Type B pancreatic cell (in vitro differentiated cells): Measurements from ENCODE around the gene WFIKKN2. TPM values are rescaled to one million over a fixed set of nuclear protein-coding genes. Genes with fewer than 3 reads are reported as not detected.
"Not testable (repeated sequence)": the region's sequence is repeated elsewhere in the genome, so short reads cannot be mapped to it uniquely, and the experiment has no call there.

ENCODE experiments used
- DNase-seq: peaks from one replicate; pipeline ENCODE4 v3.0.0; 2021; ENCODE audit warnings: mixed read lengths; ENCODE audit not compliant: unreplicated experiment; ENCODE audit errors: extremely low spot score
- H3K27ac Mint-ChIP-seq: 2 replicates; pipeline ENCODE4 v1.8.0; 2021; ENCODE audit warnings: mild to moderate bottlenecking, mixed read lengths
- H3K27me3 Mint-ChIP-seq: 2 replicates; pipeline ENCODE4 v1.8.0; 2021; ENCODE audit warnings: mixed read lengths
- H3K36me3 Mint-ChIP-seq: 2 replicates; pipeline ENCODE4 v1.8.0; 2021; ENCODE audit warnings: mixed read lengths
- H3K4me1 Mint-ChIP-seq: one replicate; pipeline ENCODE4 v1.8.0; 2021; ENCODE audit warnings: mixed read lengths; ENCODE audit not compliant: unreplicated experiment
- H3K4me3 Mint-ChIP-seq: 2 replicates; pipeline ENCODE4 v1.8.0; 2021; ENCODE audit warnings: mild to moderate bottlenecking, mixed read lengths
- H3K9me3 Mint-ChIP-seq: 2 replicates; pipeline ENCODE4 v1.8.0; 2021; ENCODE audit warnings: mixed read lengths
- total RNA-seq: library from RNA; stranded (reverse); gene quantifications from 2 replicates; pipeline ENCODE4 v1.2.1, GENCODE V29; 2021; ENCODE audit warnings: low replicate concordance
- TF ChIP-seq, protein P1 (sequence below): fragments of 200-600 bp; sonication (generic); conservative IDR thresholded peaks from 2 replicates; pipeline ENCODE4 v1.5.0; 2021; ENCODE audit warnings: antibody characterized with exemption, mild to moderate bottlenecking

Gene WFIKKN2
- total RNA-seq, 1 donor from 2014 or later, result 1.7 TPM

DNA sequence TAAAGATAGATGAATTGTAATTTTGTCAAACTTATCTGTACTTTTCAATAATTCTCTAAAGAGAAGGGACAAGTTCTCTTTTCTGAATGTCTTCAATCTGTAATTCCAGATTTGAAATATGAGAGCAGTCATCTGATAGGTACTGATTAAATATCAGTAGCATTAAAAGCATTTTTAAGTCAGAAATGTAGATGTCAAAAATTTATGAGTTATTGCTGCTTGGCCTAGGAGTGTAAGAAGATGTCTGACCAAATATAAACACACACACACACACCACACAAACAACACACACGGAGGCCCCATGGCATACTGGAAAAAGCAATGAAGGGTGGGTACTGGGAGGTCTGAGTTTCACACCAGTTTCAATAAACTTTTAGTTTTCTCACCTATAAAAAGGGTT lies 33.2 kb downstream of the WFIKKN2 start:
- peaks cover 4% of the 10 kb centered on the region for H3K36me3 Mint-ChIP-seq
- H3K4me1 Mint-ChIP-seq, result peaks cover 22% of the 10 kb centered on the region
- TF ChIP-seq, protein P1, sequence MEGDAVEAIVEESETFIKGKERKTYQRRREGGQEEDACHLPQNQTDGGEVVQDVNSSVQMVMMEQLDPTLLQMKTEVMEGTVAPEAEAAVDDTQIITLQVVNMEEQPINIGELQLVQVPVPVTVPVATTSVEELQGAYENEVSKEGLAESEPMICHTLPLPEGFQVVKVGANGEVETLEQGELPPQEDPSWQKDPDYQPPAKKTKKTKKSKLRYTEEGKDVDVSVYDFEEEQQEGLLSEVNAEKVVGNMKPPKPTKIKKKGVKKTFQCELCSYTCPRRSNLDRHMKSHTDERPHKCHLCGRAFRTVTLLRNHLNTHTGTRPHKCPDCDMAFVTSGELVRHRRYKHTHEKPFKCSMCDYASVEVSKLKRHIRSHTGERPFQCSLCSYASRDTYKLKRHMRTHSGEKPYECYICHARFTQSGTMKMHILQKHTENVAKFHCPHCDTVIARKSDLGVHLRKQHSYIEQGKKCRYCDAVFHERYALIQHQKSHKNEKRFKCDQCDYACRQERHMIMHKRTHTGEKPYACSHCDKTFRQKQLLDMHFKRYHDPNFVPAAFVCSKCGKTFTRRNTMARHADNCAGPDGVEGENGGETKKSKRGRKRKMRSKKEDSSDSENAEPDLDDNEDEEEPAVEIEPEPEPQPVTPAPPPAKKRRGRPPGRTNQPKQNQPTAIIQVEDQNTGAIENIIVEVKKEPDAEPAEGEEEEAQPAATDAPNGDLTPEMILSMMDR, result no peak
- H3K27ac Mint-ChIP-seq, result peak overlapping the region; percentile 99
- H3K4me3 Mint-ChIP-seq, result peak overlapping the region; percentile 96
- no peak for DNase-seq
- peaks cover 3% of the 10 kb centered on the region for H3K27me3 Mint-ChIP-seq
- H3K9me3 Mint-ChIP-seq, result no peaks in the 10 kb centered on the region

DNA sequence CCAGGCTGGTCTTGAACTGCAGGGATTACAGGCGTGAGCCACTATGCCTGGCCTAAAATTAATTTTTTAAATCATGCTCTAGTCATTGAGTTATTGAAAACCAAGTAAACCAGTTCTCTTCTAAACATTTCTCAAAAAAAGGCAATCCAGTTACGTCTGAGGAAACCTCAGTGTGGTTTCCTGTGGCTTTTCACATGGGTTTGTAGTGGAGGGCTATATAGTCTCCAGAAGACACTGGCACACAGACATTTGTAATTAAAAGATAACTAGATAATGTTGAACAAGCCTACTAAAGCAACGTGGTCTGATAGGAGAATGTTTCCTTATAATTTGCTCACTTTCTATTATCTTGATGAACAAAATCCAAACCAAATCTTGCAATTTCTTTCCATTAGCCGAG lies 36.0 kb downstream of the WFIKKN2 start:
- TF ChIP-seq, protein P1, result no peak
- peaks cover 12% of the 10 kb centered on the region for H3K4me1 Mint-ChIP-seq
- no peaks in the 10 kb centered on the region for H3K36me3 Mint-ChIP-seq
- no peak for DNase-seq
- H3K27me3 Mint-ChIP-seq, result peaks cover 3% of the 10 kb centered on the region
- H3K4me3 Mint-ChIP-seq, result no peak overlapping the region
- no peak overlapping the region for H3K27ac Mint-ChIP-seq
- no peaks in the 10 kb centered on the region for H3K9me3 Mint-ChIP-seq

DNA sequence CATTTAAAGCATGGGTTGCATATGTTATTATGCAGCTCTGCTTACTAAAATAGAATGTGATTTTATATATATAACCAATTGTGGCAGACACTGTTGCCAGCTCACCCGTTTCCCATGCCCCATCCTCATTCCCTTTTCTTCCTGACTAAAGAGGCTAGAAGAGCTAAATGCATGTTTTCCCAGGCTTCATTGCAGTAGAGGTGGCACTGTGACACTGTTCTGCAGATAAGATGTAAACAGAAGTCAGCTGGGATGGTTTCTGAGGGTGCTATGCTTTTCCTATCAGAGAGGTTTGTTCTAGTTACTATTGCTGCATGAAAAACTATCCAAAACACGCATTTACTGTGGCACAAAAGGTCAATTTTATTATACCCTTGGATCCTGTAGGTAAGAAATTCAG lies 36.5 kb downstream of the WFIKKN2 start:
- Mint-ChIP-seq H3K27ac (no peak overlapping the region), H3K36me3 (no peaks in the 10 kb centered on the region), H3K4me3 (no peak overlapping the region), H3K4me1 (peaks cover 12% of the 10 kb centered on the region), H3K27me3 (peaks cover 3% of the 10 kb centered on the region), H3K9me3 (no peaks in the 10 kb centered on the region)
- no peak for DNase-seq
- TF ChIP-seq, protein P1, result no peak

DNA sequence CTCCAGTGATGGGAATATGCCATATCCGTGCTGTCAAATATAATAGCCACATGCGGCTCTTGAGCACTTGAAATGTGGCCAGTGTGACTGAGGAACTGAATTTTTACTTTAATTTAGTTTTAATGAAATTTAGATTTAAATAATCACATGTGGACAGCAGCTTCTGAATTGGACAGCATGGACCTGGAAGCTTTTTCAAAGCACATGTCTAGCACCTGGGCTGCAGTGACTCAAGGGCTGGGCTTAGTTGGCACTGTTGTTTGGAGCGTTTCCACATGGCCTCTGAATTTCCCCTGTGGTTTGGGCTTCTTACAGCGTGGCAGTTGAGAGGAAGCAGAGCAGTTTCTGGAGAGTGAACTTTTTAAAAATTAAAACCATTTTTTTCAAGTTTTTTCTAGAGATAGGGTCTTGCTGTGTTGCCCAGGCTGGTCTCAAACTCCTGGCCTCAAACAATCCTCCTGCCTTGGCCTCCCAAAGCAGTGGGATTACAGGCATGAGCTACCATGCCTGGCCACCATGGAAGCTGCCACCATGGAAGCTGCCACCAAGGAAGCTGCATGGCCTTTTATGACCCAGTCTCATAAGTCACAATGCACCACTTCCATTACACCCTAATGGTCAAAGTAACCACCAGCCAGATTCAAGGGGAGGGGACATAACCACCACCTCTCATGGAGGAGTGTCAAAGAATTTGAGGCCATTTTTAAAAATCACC lies 37.5 kb downstream of the WFIKKN2 start:
- no peak overlapping the region for H3K27ac Mint-ChIP-seq
- H3K36me3 Mint-ChIP-seq, result no peaks in the 10 kb centered on the region
- TF ChIP-seq, protein P1, result no peak
- peaks cover 9% of the 10 kb centered on the region for H3K4me1 Mint-ChIP-seq
- H3K4me3 Mint-ChIP-seq, result no peak overlapping the region
- no peaks in the 10 kb centered on the region for H3K9me3 Mint-ChIP-seq
- peak; percentile 20 for DNase-seq
- H3K27me3 Mint-ChIP-seq, result no peaks in the 10 kb centered on the region

DNA sequence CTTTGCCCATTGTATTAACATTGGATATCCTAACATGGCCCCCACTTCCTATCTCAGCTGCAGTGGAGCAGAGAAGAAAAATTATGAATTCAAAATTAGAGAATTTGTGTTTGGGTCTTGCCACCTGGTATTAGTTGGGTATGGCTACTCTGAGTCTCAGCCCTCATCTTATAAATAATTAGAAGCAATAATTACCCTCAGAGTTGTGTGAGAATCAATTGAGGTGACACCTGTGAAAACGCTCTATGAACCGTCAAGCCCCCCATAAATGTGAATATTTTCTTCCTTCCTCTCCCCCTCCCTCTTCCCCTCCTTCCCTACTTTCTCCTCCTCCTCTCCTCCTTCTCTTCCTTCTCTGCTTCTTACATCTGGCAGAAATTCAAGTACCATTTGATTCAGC lies 39.7 kb downstream of the WFIKKN2 start:
- Mint-ChIP-seq H3K36me3 (no peaks in the 10 kb centered on the region), H3K4me3 (no peak overlapping the region), H3K9me3 (no peaks in the 10 kb centered on the region), H3K27ac (no peak overlapping the region), H3K27me3 (no peaks in the 10 kb centered on the region), H3K4me1 (no peaks in the 10 kb centered on the region)
- DNase-seq, result no peak
- TF ChIP-seq, protein P1, result no peak

DNA sequence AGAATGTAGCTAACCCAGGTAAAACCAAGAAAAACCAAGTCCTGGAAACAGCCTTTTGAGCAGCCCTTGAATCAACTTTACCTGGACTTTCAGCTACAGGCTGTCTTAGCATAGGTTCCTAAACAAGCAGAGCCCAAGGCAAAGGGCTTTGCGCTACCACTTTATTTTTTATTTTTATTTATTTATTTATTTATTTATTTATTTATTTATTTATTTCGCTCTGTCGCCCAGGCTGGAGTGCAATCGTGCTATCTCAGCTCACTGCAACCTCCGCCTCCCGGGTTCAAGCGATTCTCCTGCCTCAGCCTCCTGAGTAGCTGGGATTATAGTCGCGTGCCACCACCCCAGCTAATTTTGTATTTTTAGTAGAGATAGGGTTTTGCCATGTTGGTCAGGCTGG lies 41.7 kb downstream of the WFIKKN2 start:
- not testable (repeated sequence) for H3K27me3 Mint-ChIP-seq, H3K36me3 Mint-ChIP-seq, DNase-seq

More for the DNA sequence above, 41.7 kb downstream of the WFIKKN2 start:
- H3K27ac Mint-ChIP-seq, H3K4me1 Mint-ChIP-seq, H3K4me3 Mint-ChIP-seq, H3K9me3 Mint-ChIP-seq: not testable (repeated sequence)
